ENCODE data around the gene OR52E4.

Gene OR52E4

GRCh38 chr11:5841797-5842196 is 38.6 kb upstream of the OR52E4 start, which contains the start of gene OR52E6:
OR52E6 (minus strand) TSS chr11:5841897; CDS start chr11:5841897, 0 bp downstream.
- no peak within 1 kb of the TSS for H2BK120ac ChIP-seq (ENCODE audit: low read depth, low read length)
- no peaks in the 10 kb centered on the region for H3K27me3 ChIP-seq (ENCODE audit: control insufficient read depth in 3 of 3, insufficient read depth in 3 of 3, low read depth in 1 of 3, low read length in 3 of 3)
- H3K27ac ChIP-seq (replicated peaks; ENCODE audit: low read length) = no peak within 1 kb of the TSS
- H3K4me3 ChIP-seq (ENCODE audit: low read length in 2 of 2) = no peak within 1 kb of the TSS
- no peak within 1 kb of the TSS for H4K8ac ChIP-seq (ENCODE audit: low read depth, low read length)
- no peak within 1 kb of the TSS for H3K4me2 ChIP-seq (ENCODE audit: insufficient read depth, low read length, poor library complexity, severe bottlenecking)
- H2AK5ac ChIP-seq (ENCODE audit: low read depth, low read length) = no peak within 1 kb of the TSS
- no peaks in the 10 kb centered on the region for H3K9me3 ChIP-seq (replicated peaks in 1 of 2; ENCODE audit: control insufficient read depth in 2 of 2, insufficient read depth in 1 of 2, low read depth in 1 of 2, low read length in 2 of 2)
- H3K18ac ChIP-seq (ENCODE audit: low read length) = no peak within 1 kb of the TSS
- no peaks in the 10 kb centered on the region for H3K79me1 ChIP-seq (ENCODE audit: low read depth, low read length)
- no peak within 1 kb of the TSS for H2BK15ac ChIP-seq (ENCODE audit: low read length)
- no CpG with 5 or more reads among the region's 1 CpG for WGBS, 2 donors (ENCODE audit: extremely low coverage in 2 of 2, insufficient read length in 2 of 2, insufficient replicate concordance in 1 of 2)
- no peak within 1 kb of the TSS for H2BK5ac ChIP-seq (ENCODE audit: low read length)
- H3K23ac ChIP-seq (ENCODE audit: low read depth, low read length, poor library complexity) = no peak within 1 kb of the TSS
- no peak within 1 kb of the TSS for H2BK12ac ChIP-seq (ENCODE audit: low read length)
- no peaks in the 10 kb centered on the region for H3K4me1 ChIP-seq (ENCODE audit: control insufficient read depth in 2 of 2, insufficient read depth in 1 of 2, low read depth in 1 of 2, low read length in 2 of 2)
- H3K36me3 ChIP-seq (replicated peaks in 1 of 2; ENCODE audit: control insufficient read depth in 2 of 2, insufficient read depth in 2 of 2, low read length in 2 of 2) = no peaks in the 10 kb centered on the region
- no peak within 1 kb of the TSS for H3K14ac ChIP-seq (ENCODE audit: low read length)
- DNase-seq (ENCODE audit: low spot score) = no peak
- H3K4ac ChIP-seq (ENCODE audit: low read length) = no peak within 1 kb of the TSS
- no peak within 1 kb of the TSS for H3K9ac ChIP-seq (ENCODE audit: low read depth, low read length, poor library complexity)
- H4K91ac ChIP-seq (ENCODE audit: low read depth, low read length, poor library complexity) = no peak within 1 kb of the TSS
- no peak within 1 kb of the TSS for H2AFZ ChIP-seq (ENCODE audit: low read length)

DNA sequence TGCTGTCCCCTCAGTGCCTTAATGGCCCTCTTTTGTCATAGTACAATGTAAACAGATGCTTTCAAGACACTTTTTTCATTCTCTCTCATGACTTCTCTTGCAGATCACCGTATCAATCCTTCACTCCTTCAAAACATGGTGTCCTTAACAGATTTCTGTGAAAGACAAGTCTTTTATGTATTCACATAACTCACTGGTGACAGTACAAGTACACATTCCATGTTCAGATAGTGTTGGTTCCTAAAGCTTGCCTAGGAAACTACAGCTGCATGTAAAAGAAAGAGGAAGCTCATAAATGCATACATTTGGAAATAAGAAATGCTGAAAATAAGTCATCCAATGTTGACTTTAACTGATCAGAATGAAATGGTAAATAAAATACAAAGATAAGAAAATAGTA is 33.7 kb upstream of the OR52E4 start:
- Histone ChIP-seq H2BK12ac (ENCODE audit: low read length) (no peak overlapping the region), H3K79me1 (ENCODE audit: low read depth, low read length) (no peaks in the 10 kb centered on the region), H2BK120ac (ENCODE audit: low read depth, low read length) (no peak overlapping the region), H3K9me3 (replicated peaks in 1 of 2; ENCODE audit: control insufficient read depth in 2 of 2, insufficient read depth in 1 of 2, low read depth in 1 of 2, low read length in 2 of 2) (no peaks in the 10 kb centered on the region), H2AK5ac (ENCODE audit: low read depth, low read length) (no peak overlapping the region), H3K4me3 (ENCODE audit: low read length in 2 of 2) (no peak overlapping the region), H3K4me1 (ENCODE audit: control insufficient read depth in 2 of 2, insufficient read depth in 1 of 2, low read depth in 1 of 2, low read length in 2 of 2) (no peaks in the 10 kb centered on the region), H3K27ac (replicated peaks; ENCODE audit: low read length) (no peak overlapping the region), H4K91ac (ENCODE audit: low read depth, low read length, poor library complexity) (no peak overlapping the region), H2BK5ac (ENCODE audit: low read length) (no peak overlapping the region), H3K23ac (ENCODE audit: low read depth, low read length, poor library complexity) (no peak overlapping the region), H3K4me2 (ENCODE audit: insufficient read depth, low read length, poor library complexity, severe bottlenecking) (no peak overlapping the region), H2BK15ac (ENCODE audit: low read length) (no peak overlapping the region), H2AFZ (ENCODE audit: low read length) (no peak overlapping the region), H3K9ac (ENCODE audit: low read depth, low read length, poor library complexity) (no peak overlapping the region), H3K18ac (ENCODE audit: low read length) (no peak overlapping the region), H3K4ac (ENCODE audit: low read length) (no peak overlapping the region), H3K36me3 (replicated peaks in 1 of 2; ENCODE audit: control insufficient read depth in 2 of 2, insufficient read depth in 2 of 2, low read length in 2 of 2) (no peaks in the 10 kb centered on the region), H3K14ac (ENCODE audit: low read length) (no peak overlapping the region), H4K8ac (ENCODE audit: low read depth, low read length) (no peak overlapping the region), H3K27me3 (ENCODE audit: control insufficient read depth in 3 of 3, insufficient read depth in 3 of 3, low read depth in 1 of 3, low read length in 3 of 3) (no peaks in the 10 kb centered on the region)
- WGBS, 2 donors (ENCODE audit: extremely low coverage in 2 of 2, insufficient read length in 2 of 2, insufficient replicate concordance in 1 of 2) = no CpG with 5 or more reads among the region's 1 CpG
- no peak for DNase-seq (ENCODE audit: low spot score)

GRCh38 chr11:5847711-5848110 is 32.7 kb upstream of the OR52E4 start:
- Histone ChIP-seq H4K91ac (ENCODE audit: low read depth, low read length, poor library complexity) (no peak overlapping the region), H2BK120ac (ENCODE audit: low read depth, low read length) (no peak overlapping the region), H3K4ac (ENCODE audit: low read length) (no peak overlapping the region), H3K23ac (ENCODE audit: low read depth, low read length, poor library complexity) (no peak overlapping the region), H3K9ac (ENCODE audit: low read depth, low read length, poor library complexity) (no peak overlapping the region), H2AK5ac (ENCODE audit: low read depth, low read length) (no peak overlapping the region), H3K18ac (ENCODE audit: low read length) (no peak overlapping the region), H3K4me1 (ENCODE audit: control insufficient read depth in 2 of 2, insufficient read depth in 1 of 2, low read depth in 1 of 2, low read length in 2 of 2) (no peaks in the 10 kb centered on the region), H2BK5ac (ENCODE audit: low read length) (no peak overlapping the region), H3K27me3 (ENCODE audit: control insufficient read depth in 3 of 3, insufficient read depth in 3 of 3, low read depth in 1 of 3, low read length in 3 of 3) (no peaks in the 10 kb centered on the region), H3K4me2 (ENCODE audit: insufficient read depth, low read length, poor library complexity, severe bottlenecking) (no peak overlapping the region), H3K27ac (replicated peaks; ENCODE audit: low read length) (no peak overlapping the region), H4K8ac (ENCODE audit: low read depth, low read length) (no peak overlapping the region), H2AFZ (ENCODE audit: low read length) (no peak overlapping the region), H2BK12ac (ENCODE audit: low read length) (no peak overlapping the region), H3K79me1 (ENCODE audit: low read depth, low read length) (no peaks in the 10 kb centered on the region), H3K14ac (ENCODE audit: low read length) (no peak overlapping the region), H3K9me3 (replicated peaks in 1 of 2; ENCODE audit: control insufficient read depth in 2 of 2, insufficient read depth in 1 of 2, low read depth in 1 of 2, low read length in 2 of 2) (no peaks in the 10 kb centered on the region), H2BK15ac (ENCODE audit: low read length) (no peak overlapping the region), H3K4me3 (ENCODE audit: low read length in 2 of 2) (no peak overlapping the region), H3K36me3 (replicated peaks in 1 of 2; ENCODE audit: control insufficient read depth in 2 of 2, insufficient read depth in 2 of 2, low read length in 2 of 2) (no peaks in the 10 kb centered on the region)
- no peak for DNase-seq (ENCODE audit: low spot score)

DNA sequence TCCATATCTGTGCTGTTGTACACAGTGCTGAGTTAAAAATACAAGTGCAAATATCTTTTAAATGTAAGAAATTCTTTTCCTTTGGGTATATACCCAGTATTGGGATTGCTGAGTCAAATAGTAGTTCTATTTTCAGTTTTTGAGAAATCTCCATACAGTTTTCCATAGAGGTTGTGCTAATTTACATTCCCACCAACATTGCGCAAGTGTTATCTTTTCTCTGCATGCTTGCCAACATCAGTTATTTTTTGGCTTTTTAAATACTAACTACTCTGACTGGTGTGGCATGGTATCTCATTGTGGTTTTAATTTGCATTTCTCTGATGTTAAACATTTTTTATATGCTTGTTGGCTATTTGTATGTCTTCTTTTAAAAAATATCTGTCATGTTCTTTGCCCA is 29.4 kb upstream of the OR52E4 start:
- no peak for DNase-seq (ENCODE audit: low spot score)

More for the DNA sequence above, 29.4 kb upstream of the OR52E4 start:
- H3K23ac ChIP-seq (ENCODE audit: low read depth, low read length, poor library complexity) = no peak overlapping the region
- no peak overlapping the region for H2BK120ac ChIP-seq (ENCODE audit: low read depth, low read length)
- H2AK5ac ChIP-seq (ENCODE audit: low read depth, low read length) = no peak overlapping the region
- no peak overlapping the region for H2AFZ ChIP-seq (ENCODE audit: low read length)
- no peak overlapping the region for H3K4me3 ChIP-seq (ENCODE audit: low read length in 2 of 2)
- H3K4me2 ChIP-seq (ENCODE audit: insufficient read depth, low read length, poor library complexity, severe bottlenecking) = no peak overlapping the region
- H3K36me3 ChIP-seq (replicated peaks in 1 of 2; ENCODE audit: control insufficient read depth in 2 of 2, insufficient read depth in 2 of 2, low read length in 2 of 2) = no peaks in the 10 kb centered on the region
- WGBS, 2 donors (ENCODE audit: extremely low coverage in 2 of 2, insufficient read length in 2 of 2, insufficient replicate concordance in 1 of 2) = no CpG with 5 or more reads among the region's 1 CpG
- no peaks in the 10 kb centered on the region for H3K27me3 ChIP-seq (ENCODE audit: control insufficient read depth in 3 of 3, insufficient read depth in 3 of 3, low read depth in 1 of 3, low read length in 3 of 3)
- no peak overlapping the region for H2BK12ac ChIP-seq (ENCODE audit: low read length)
- H3K27ac ChIP-seq (replicated peaks; ENCODE audit: low read length) = no peak overlapping the region
- no peak overlapping the region for H3K4ac ChIP-seq (ENCODE audit: low read length)
- no peak overlapping the region for H3K14ac ChIP-seq (ENCODE audit: low read length)
- no peak overlapping the region for H4K8ac ChIP-seq (ENCODE audit: low read depth, low read length)
- no peaks in the 10 kb centered on the region for H3K79me1 ChIP-seq (ENCODE audit: low read depth, low read length)
- no peak overlapping the region for H2BK5ac ChIP-seq (ENCODE audit: low read length)
- H3K4me1 ChIP-seq (ENCODE audit: control insufficient read depth in 2 of 2, insufficient read depth in 1 of 2, low read depth in 1 of 2, low read length in 2 of 2) = no peaks in the 10 kb centered on the region
- H2BK15ac ChIP-seq (ENCODE audit: low read length) = no peak overlapping the region
- no peak overlapping the region for H3K9ac ChIP-seq (ENCODE audit: low read depth, low read length, poor library complexity)
- H3K9me3 ChIP-seq (replicated peaks in 1 of 2; ENCODE audit: control insufficient read depth in 2 of 2, insufficient read depth in 1 of 2, low read depth in 1 of 2, low read length in 2 of 2) = no peaks in the 10 kb centered on the region
- H3K18ac ChIP-seq (ENCODE audit: low read length) = no peak overlapping the region
- H4K91ac ChIP-seq (ENCODE audit: low read depth, low read length, poor library complexity) = no peak overlapping the region
